GM12873 (cell line): ENCODE data around the gene MYO10.

Experiments
- CTCF ChIP-seq: IDR thresholded peaks from 2 replicates; pipeline ENCODE4 v1.5.1; 2012; ENCODE audit warnings: low read depth, mild to moderate bottlenecking, moderate library complexity, low read length, control low read depth; ENCODE audit not compliant: insufficient read depth; ENCODE audit errors: missing control alignments

Gene MYO10

DNA sequence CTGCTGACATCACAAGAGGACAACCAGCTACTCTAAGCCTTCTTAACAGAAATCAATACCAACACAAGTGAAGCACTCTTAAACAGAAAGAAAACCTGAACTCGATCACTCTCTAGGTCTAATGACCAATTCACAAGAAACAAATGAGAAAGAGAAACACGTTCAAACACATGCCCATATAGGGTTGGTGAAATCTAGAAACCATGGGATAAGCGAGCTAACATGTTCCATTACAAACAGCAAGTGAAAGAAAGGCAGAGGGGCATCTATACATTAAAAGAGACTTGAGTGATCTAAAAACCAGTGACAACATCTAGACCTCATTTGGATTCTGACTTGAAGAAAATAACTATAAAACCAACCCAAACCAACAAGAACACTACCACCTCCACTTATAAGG, 244.4 kb downstream of the MYO10 start:
- TF ChIP-seq CTCF = no peak

- peak; percentile 79 for TF ChIP-seq CTCF
These were observed 245.7 kb downstream of the MYO10 start for GRCh38 chr5:16690243-16690852.

- no peak for TF ChIP-seq CTCF
These were observed 248.2 kb downstream of the MYO10 start for GRCh38 chr5:16687898-16688297.

DNA sequence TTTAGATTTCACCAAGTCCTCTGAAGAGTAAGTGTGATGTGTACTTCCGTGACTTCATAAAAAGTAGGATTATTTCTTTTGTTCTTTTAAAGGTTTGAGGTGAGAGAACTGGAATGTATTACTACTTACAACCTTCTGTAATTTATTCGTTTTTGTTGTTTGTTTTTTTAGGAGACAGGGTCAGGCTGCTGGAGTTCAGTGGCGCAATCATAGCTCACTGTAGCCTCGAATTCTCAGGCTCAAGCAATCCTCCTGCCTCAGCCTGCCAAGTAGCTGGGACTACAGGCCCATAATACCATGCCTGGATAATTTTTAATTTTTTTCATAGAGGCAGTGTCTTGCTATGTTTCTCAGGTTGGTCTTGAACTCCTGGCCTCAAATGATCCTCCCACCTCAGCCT, 251.0 kb downstream of the MYO10 start:
- no peak for TF ChIP-seq CTCF

- no peak for TF ChIP-seq CTCF
These were observed 254.2 kb downstream of the MYO10 start for GRCh38 chr5:16681876-16682275.

DNA sequence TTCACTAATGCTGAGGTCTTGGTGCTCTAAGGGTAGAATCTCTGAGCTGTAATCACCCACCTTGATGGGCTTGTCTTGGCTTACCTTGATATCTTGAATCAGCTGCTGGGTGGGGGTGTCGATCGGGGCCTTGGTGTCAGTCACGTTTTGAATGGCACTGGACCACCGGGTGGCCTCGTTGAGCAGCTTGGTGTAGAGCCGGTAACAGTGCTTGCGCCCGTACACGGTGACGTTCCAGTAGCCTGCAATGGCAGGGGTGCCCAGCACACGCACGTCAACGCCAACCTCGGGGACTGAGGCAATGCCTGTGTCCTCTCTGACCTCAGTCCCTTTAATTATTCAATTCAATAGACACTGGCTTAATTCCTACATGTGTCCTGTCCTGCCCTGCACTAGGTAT, 256.2 kb downstream of the MYO10 start:
- TF ChIP-seq CTCF = no peak

DNA sequence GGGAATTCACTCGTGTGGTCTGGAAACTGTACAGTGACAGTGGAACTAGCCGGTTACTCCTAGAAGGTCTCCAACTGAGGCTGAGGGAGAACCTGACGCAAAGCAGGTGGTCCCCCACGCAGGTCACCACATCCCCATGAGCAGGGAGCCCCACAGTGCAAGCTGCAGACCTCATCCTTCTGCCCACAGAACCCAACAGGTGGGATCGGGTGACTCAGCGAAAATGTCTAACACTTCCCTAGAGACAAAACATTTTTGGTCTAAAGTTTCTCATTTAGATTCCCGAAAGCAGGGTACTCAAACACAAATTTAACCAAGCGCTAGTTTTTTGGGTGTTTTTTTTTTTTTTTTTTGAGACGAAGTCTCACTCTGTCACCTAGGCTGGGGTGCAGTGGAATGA, 256.9 kb downstream of the MYO10 start:
- no peak for TF ChIP-seq CTCF
